Gastrocnemius medialis (tissue), 4 donors: ENCODE data around the gene GPR85.

Source experiments
- POLR2A ChIP-seq, 2 donors: fragments of 450-650 bp; IDR thresholded peaks; one replicate each; pipeline ENCODE4 v1.6.1; 2017; ENCODE audit warnings: antibody characterized with exemption in 2 of 2, mild to moderate bottlenecking in 2 of 2, moderate library complexity in 2 of 2
- TF ChIP-seq, protein P1 (sequence below), 5 experiments: fragments of 450-650 bp in 3 of 5; fragments of 200-600 bp in 2 of 5; sonication (generic) in 2 of 5; IDR thresholded peaks in 4 of 5; conservative IDR thresholded peaks in 1 of 5; 1 replicate in 4 of 5; 2 replicates in 1 of 5; pipeline ENCODE4 v1.5.1; 2016 to 2019; ENCODE audit warnings: antibody characterized with exemption in 5 of 5, mild to moderate bottlenecking in 3 of 5, moderate library complexity in 3 of 5

DNA sequence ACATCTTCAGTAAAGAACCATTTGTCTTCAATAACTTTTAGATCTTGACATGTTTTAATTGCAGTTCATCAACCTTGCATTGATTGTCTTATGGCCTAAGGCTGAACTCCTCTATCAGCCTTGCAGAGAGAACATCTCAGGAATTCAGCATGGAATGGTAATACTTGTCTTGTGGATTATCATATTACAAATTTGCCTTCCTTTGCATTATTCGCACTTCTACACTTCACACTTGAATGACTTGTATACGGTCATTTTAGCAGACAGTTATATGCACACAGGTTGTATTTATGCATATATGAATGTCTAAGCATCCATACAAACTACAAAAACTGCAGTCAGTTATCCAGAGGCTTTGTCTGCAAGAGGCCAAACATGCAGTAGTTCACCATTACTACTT is 31.7 kb downstream of the GPR85 start:
- TF ChIP-seq, protein P1, sequence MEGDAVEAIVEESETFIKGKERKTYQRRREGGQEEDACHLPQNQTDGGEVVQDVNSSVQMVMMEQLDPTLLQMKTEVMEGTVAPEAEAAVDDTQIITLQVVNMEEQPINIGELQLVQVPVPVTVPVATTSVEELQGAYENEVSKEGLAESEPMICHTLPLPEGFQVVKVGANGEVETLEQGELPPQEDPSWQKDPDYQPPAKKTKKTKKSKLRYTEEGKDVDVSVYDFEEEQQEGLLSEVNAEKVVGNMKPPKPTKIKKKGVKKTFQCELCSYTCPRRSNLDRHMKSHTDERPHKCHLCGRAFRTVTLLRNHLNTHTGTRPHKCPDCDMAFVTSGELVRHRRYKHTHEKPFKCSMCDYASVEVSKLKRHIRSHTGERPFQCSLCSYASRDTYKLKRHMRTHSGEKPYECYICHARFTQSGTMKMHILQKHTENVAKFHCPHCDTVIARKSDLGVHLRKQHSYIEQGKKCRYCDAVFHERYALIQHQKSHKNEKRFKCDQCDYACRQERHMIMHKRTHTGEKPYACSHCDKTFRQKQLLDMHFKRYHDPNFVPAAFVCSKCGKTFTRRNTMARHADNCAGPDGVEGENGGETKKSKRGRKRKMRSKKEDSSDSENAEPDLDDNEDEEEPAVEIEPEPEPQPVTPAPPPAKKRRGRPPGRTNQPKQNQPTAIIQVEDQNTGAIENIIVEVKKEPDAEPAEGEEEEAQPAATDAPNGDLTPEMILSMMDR (IDR thresholded peaks at IDR 0.05 in 4 of 5, conservative IDR thresholded peaks at IDR 0.05 in 1 of 5) = no peak
- TF ChIP-seq POLR2A (IDR thresholded peaks at IDR 0.05) = no peak
